ENCODE results near the gene SP110.

DNA sequence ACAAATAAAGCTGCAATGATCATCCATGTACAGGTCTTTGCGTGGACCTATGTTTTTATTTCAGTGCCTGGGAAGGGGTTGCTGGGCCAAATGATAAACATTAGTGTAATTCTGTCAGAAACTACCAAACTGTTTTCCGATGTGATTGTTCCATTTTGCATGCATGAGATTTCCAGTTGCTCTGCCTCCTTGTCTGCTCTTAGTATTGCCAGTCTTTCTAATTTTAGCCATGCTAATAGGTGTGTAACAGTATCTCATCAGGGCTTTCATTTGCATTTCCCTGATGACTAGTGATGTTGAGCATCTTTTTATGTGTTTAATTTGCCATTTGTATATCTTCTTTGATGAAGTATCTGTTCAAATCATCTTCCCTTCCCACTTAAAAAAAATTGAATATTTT, 67.5 kb downstream of the SP110 start:
- TF ChIP-seq, protein P1, sequence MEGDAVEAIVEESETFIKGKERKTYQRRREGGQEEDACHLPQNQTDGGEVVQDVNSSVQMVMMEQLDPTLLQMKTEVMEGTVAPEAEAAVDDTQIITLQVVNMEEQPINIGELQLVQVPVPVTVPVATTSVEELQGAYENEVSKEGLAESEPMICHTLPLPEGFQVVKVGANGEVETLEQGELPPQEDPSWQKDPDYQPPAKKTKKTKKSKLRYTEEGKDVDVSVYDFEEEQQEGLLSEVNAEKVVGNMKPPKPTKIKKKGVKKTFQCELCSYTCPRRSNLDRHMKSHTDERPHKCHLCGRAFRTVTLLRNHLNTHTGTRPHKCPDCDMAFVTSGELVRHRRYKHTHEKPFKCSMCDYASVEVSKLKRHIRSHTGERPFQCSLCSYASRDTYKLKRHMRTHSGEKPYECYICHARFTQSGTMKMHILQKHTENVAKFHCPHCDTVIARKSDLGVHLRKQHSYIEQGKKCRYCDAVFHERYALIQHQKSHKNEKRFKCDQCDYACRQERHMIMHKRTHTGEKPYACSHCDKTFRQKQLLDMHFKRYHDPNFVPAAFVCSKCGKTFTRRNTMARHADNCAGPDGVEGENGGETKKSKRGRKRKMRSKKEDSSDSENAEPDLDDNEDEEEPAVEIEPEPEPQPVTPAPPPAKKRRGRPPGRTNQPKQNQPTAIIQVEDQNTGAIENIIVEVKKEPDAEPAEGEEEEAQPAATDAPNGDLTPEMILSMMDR (IDR thresholded peaks at IDR 0.05), result no peak
- TF ChIP-seq EZH2 (IDR thresholded peaks at IDR 0.05; ENCODE audit: borderline replicate concordance, insufficient read depth, low read depth, low read length, poor library complexity, severe bottlenecking), result no peak

Measured in B cell (primary cell).